ENCODE data around the gene TPRA1.
A peak's percentile ranks its signal among the peaks of the same experiment; 100 is the strongest.

The TPRA1 gene

GRCh38 chr3:127560051-127560787 lies 30.3 kb downstream of the TPRA1 start:
- DNase-seq (ENCODE audit: low spot score): no peak

GRCh38 chr3:127556565-127556964 lies 34.0 kb downstream of the TPRA1 start:
- no peak for DNase-seq (ENCODE audit: low spot score)

GRCh38 chr3:127555108-127555507 lies 35.4 kb downstream of the TPRA1 start:
- DNase-seq (ENCODE audit: low spot score): no peak

- no peak for DNase-seq (ENCODE audit: low spot score)
Measured at GRCh38 chr3:127552038-127552437, 38.5 kb downstream of the TPRA1 start.

- no peak for DNase-seq (ENCODE audit: low spot score)
Measured at GRCh38 chr3:127551178-127551577, 39.4 kb downstream of the TPRA1 start.

- no peak for DNase-seq (ENCODE audit: low spot score)
Measured at GRCh38 chr3:127550468-127551157, 39.9 kb downstream of the TPRA1 start.

- DNase-seq (ENCODE audit: low spot score): no peak
Measured at GRCh38 chr3:127549826-127550467, 40.6 kb downstream of the TPRA1 start.

- DNase-seq (ENCODE audit: low spot score): peak; percentile 63
Measured at GRCh38 chr3:127547761-127548605, 42.5 kb downstream of the TPRA1 start.

- no peak for DNase-seq (ENCODE audit: low spot score)
Measured at GRCh38 chr3:127546970-127547733, 43.4 kb downstream of the TPRA1 start.

- DNase-seq (ENCODE audit: low spot score): no peak
Measured at GRCh38 chr3:127546554-127546953, 44.0 kb downstream of the TPRA1 start.

- DNase-seq (ENCODE audit: low spot score): no peak
Measured at GRCh38 chr3:127545711-127546457, 44.6 kb downstream of the TPRA1 start.

GRCh38 chr3:127545216-127545615 lies 45.3 kb downstream of the TPRA1 start:
- no peak for DNase-seq (ENCODE audit: low spot score)

GRCh38 chr3:127544803-127545201 lies 45.7 kb downstream of the TPRA1 start:
- DNase-seq (ENCODE audit: low spot score): no peak

- peak; percentile 66 for DNase-seq (ENCODE audit: low spot score)
Measured at GRCh38 chr3:127544192-127544802, 46.2 kb downstream of the TPRA1 start.

GRCh38 chr3:127543441-127543840 lies 47.1 kb downstream of the TPRA1 start:
- no peak for DNase-seq (ENCODE audit: low spot score)

- no peak for DNase-seq (ENCODE audit: low spot score)
Measured at GRCh38 chr3:127542441-127542952, 48.0 kb downstream of the TPRA1 start.

GRCh38 chr3:127541320-127541719 lies 49.2 kb downstream of the TPRA1 start:
- no peak for DNase-seq (ENCODE audit: low spot score)

- DNase-seq (ENCODE audit: low spot score): no peak
Measured at GRCh38 chr3:127539366-127540060, 51.0 kb downstream of the TPRA1 start.

GRCh38 chr3:127538569-127538968 lies 52.0 kb downstream of the TPRA1 start:
- no peak for DNase-seq (ENCODE audit: low spot score)

All from activated CD4-positive, alpha-beta T cell treated with anti-CD3 and anti-CD28 coated beads, Interleukin-2, Interleukin-4, amounts not matched to agents 100 ng/mL and 50 ng/mL, durations not matched to agents 16 hours and 8 hours (primary cell).